ENCODE measurements around the gene YAP1.

YAP1 gene

DNA sequence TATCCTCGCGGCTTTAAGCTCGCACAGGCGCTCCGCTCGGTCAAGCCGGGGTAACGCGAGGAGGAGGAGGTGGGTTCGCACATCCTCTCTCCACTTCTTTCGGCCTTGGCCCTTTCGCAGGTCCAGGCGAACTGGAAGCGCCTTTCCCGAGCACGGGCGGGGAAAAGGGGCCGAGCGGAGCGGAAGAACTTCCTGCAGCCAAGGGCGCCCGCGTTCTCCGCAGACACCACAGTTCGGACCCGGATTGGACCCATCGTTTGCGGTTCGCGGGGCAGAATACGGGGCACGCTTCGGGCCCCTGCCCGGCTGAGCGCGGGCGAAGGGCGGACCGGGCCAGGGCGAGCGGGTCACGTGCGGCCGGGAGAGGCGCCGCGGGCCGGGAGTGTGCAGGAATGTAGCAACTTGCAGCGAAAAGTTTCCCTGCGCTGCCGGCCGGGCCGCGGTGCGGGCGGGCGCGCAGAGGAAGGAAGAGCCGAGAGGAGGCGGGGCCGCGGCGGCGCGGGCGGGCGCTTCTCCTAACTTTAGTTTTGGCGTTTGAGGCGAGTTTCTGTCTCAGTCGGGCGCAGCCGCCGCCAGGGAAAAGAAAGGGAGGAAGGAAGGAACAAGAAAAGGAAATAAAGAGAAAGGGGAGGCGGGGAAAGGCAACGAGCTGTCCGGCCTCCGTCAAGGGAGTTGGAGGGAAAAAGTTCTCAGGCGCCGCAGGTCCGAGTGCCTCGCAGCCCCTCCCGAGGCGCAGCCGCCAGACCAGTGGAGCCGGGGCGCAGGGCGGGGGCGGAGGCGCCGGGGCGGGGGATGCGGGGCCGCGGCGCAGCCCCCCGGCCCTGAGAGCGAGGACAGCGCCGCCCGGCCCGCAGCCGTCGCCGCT is at the start of gene YAP1 (continued):
- TF ChIP-seq, protein P1, sequence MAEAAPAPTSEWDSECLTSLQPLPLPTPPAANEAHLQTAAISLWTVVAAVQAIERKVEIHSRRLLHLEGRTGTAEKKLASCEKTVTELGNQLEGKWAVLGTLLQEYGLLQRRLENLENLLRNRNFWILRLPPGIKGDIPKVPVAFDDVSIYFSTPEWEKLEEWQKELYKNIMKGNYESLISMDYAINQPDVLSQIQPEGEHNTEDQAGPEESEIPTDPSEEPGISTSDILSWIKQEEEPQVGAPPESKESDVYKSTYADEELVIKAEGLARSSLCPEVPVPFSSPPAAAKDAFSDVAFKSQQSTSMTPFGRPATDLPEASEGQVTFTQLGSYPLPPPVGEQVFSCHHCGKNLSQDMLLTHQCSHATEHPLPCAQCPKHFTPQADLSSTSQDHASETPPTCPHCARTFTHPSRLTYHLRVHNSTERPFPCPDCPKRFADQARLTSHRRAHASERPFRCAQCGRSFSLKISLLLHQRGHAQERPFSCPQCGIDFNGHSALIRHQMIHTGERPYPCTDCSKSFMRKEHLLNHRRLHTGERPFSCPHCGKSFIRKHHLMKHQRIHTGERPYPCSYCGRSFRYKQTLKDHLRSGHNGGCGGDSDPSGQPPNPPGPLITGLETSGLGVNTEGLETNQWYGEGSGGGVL (tag by site-specific recombination; IDR thresholded peaks at IDR 0.05), result peak; percentile 82
- 0 out of 2 replicates have a peak, but pooled peaks have one; percentile 16 for TF ChIP-seq AEBP2 (tag by site-specific recombination; IDR thresholded peaks at IDR 0.05; ENCODE audit: borderline replicate concordance)
- TF ChIP-seq ZFP69B (tag by site-specific recombination; IDR thresholded peaks at IDR 0.05), result peak; percentile 56
- 0 out of 2 replicates have a peak, but pooled peaks have one; percentile 28 for TF ChIP-seq ZNF626 (tag by site-specific recombination; IDR thresholded peaks at IDR 0.05)
- peak; percentile 89 for TF ChIP-seq ZNF639 (tag by site-specific recombination; IDR thresholded peaks at IDR 0.05)
- peak; percentile 74; the same call in 1 of the 2 replicates for TF ChIP-seq ZNF140 (tag by site-specific recombination; IDR thresholded peaks at IDR 0.05)
- no peak for TF ChIP-seq ZFP3 (tag by site-specific recombination; IDR thresholded peaks at IDR 0.05; ENCODE audit: low read depth)
- peak; percentile 65 for TF ChIP-seq ZNF146 (tag by site-specific recombination; IDR thresholded peaks at IDR 0.05)
- TF ChIP-seq ZNF341 (tag by site-specific recombination; IDR thresholded peaks at IDR 0.05; ENCODE audit: low read depth), result peak; percentile 96
- peak; percentile 65 for TF ChIP-seq SP2 (tag by site-specific recombination; IDR thresholded peaks at IDR 0.05)
- TF ChIP-seq ZNF785 (tag by site-specific recombination; IDR thresholded peaks at IDR 0.05), result 0 out of 2 replicates have a peak, but pooled peaks have one; percentile 14
- TF ChIP-seq ZNF133 (tag by site-specific recombination; IDR thresholded peaks at IDR 0.05), result 0 out of 2 replicates have a peak, but pooled peaks have one; percentile 25
- no peak for TF ChIP-seq ZNF302 (tag by site-specific recombination; IDR thresholded peaks at IDR 0.05; ENCODE audit: low read depth)
- no peak for TF ChIP-seq ZNF645 (tag by site-specific recombination; IDR thresholded peaks at IDR 0.05)
- TF ChIP-seq ZNF660 (tag by site-specific recombination; IDR thresholded peaks at IDR 0.05), result peak; percentile 85
- no peak for TF ChIP-seq ZNF311 (tag by site-specific recombination; IDR thresholded peaks at IDR 0.05; ENCODE audit: borderline replicate concordance)
- TF ChIP-seq ZNF2 (tag by site-specific recombination; IDR thresholded peaks at IDR 0.05), result peak; percentile 83
- TF ChIP-seq ZNF223 (tag by site-specific recombination; IDR thresholded peaks at IDR 0.05), result peak; percentile 25; the same call in 1 of the 2 replicates
- TF ChIP-seq ZNF157 (tag by site-specific recombination; IDR thresholded peaks at IDR 0.05), result no peak
- TF ChIP-seq ZNF426 (tag by site-specific recombination; IDR thresholded peaks at IDR 0.05), result no peak
- TF ChIP-seq ZNF449 (tag by site-specific recombination; IDR thresholded peaks at IDR 0.05), result peak; percentile 67
- TF ChIP-seq SP3 (tag by site-specific recombination; IDR thresholded peaks at IDR 0.05), result peak; percentile 82
- TF ChIP-seq ZNF324 (tag by site-specific recombination; IDR thresholded peaks at IDR 0.05), result peak; percentile 51; the same call in 1 of the 2 replicates
- no peak; the same call in 1 of the 2 replicates for TF ChIP-seq TCF7L2 (IDR thresholded peaks at IDR 0.05; ENCODE audit: borderline replicate concordance, low read depth, low read length)
- TF ChIP-seq ZNF48 (tag by site-specific recombination; IDR thresholded peaks at IDR 0.05), result no peak
- peak; percentile 70; the same call in 1 of the 2 replicates for TF ChIP-seq ZBTB10 (tag by site-specific recombination; IDR thresholded peaks at IDR 0.05)
- peak; percentile 51; the same call in 1 of the 2 replicates for TF ChIP-seq YY1 (tag by site-specific recombination; IDR thresholded peaks at IDR 0.05)
- TF ChIP-seq ZNF544 (tag by site-specific recombination; IDR thresholded peaks at IDR 0.05), result no peak

Measured in HEK293 (cell line).